ENCODE measurements around the gene CDHR2.

CDHR2 gene

GRCh38 chr5:176612855-176613254 lies 63.7 kb downstream of the CDHR2 start:
- no peak for DNase-seq (ENCODE audit: low spot score)
- no peak for TF ChIP-seq CTCF (IDR thresholded peaks at IDR 0.05; ENCODE audit: borderline replicate concordance, control extremely low read depth, extremely low read depth, insufficient read depth, missing control alignments)
- in situ Hi-C loops (cut with MboI; ENCODE audit: low sequenced_read_pairs, unreplicated experiment) = no loop called here

GRCh38 chr5:176614805-176615478 lies 65.8 kb downstream of the CDHR2 start:
- in situ Hi-C loops (cut with MboI; ENCODE audit: low sequenced_read_pairs, unreplicated experiment) = no loop called here
- DNase-seq (ENCODE audit: low spot score) = no peak
- no peak for TF ChIP-seq CTCF (IDR thresholded peaks at IDR 0.05; ENCODE audit: borderline replicate concordance, control extremely low read depth, extremely low read depth, insufficient read depth, missing control alignments)

- no peak for TF ChIP-seq CTCF (IDR thresholded peaks at IDR 0.05; ENCODE audit: borderline replicate concordance, control extremely low read depth, extremely low read depth, insufficient read depth, missing control alignments)
- no peak for DNase-seq (ENCODE audit: low spot score)
- in situ Hi-C loops (cut with MboI; ENCODE audit: low sequenced_read_pairs, unreplicated experiment) = no loop called here
These were observed 67.4 kb downstream of the CDHR2 start for GRCh38 chr5:176616511-176616910.

- TF ChIP-seq CTCF (IDR thresholded peaks at IDR 0.05; ENCODE audit: borderline replicate concordance, control extremely low read depth, extremely low read depth, insufficient read depth, missing control alignments) = no peak
- in situ Hi-C loops (cut with MboI; ENCODE audit: low sequenced_read_pairs, unreplicated experiment) = no loop called here
- DNase-seq (ENCODE audit: low spot score) = no peak
These were observed 69.6 kb downstream of the CDHR2 start for GRCh38 chr5:176618783-176619182.

- peak; percentile 5 for TF ChIP-seq CTCF (IDR thresholded peaks at IDR 0.05; ENCODE audit: borderline replicate concordance, control extremely low read depth, extremely low read depth, insufficient read depth, missing control alignments)
- DNase-seq (ENCODE audit: low spot score) = peak; percentile 93
- in situ Hi-C loops (cut with MboI; ENCODE audit: low sequenced_read_pairs, unreplicated experiment) = no loop called here
These were observed 70.0 kb downstream of the CDHR2 start for GRCh38 chr5:176619203-176619568.

- in situ Hi-C loops (cut with MboI; ENCODE audit: low sequenced_read_pairs, unreplicated experiment) = no loop called here
- TF ChIP-seq CTCF (IDR thresholded peaks at IDR 0.05; ENCODE audit: borderline replicate concordance, control extremely low read depth, extremely low read depth, insufficient read depth, missing control alignments) = no peak
- no peak for DNase-seq (ENCODE audit: low spot score)
These were observed 70.6 kb downstream of the CDHR2 start for GRCh38 chr5:176619569-176620332.

All from GM13976 (cell line).